ENCODE measurements around the gene PIGR. TPM values are rescaled to one million over a fixed set of nuclear protein-coding genes. Genes with fewer than 3 reads are reported as not detected.

PIGR gene
- total and polyA plus RNA-seq, 7 donors = 0.06 to 0.64 (median 0.48) TPM

DNA sequence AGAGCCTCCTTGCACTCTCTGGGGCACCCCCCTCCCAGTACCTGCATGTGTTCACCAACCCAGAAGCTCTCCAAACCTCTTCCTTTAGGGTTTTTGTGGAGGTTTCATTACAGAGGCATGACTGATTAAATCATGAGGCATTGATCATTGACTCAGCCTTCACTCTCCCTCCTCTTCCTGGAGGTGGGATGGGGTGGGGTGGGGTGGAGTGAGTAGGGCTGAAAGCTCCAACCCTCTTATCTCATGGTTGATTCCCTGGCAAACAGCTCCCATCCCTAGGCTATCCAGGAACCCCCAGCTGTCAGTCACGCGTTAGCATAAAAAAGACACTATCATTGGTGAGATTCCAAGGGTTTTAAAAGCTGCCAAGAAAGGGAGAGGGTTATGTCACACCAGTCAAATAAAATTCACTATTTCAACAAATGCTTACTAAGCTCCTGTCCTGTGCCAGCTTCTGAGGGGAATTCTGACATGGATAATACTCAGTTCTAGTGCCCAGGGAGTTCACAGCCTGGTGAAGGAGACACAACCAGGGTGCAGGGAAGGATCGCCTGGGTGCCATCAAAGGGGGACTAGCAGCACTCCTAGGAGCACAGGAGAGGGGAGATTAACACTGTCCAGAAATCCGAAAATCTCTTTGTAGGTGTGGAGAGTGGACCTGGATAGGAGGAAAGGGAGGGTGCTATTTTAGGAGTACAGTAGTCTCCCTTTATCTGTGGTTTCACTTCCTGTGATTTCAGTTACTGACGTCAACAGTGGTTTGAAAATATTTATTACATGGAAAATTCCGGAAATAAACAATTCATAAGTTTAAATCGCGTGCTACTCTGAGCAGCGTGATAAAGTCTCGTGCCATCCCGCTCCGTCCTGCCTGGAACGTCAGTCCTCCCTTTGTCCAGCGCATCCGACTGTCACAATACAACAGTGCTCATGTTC, 55.9 kb downstream of the PIGR start:
- Histone ChIP-seq H3K36me3 (ENCODE audit: insufficient read depth in 1 of 2, low read depth in 1 of 2) (no peaks in the 10 kb centered on the region), H3K27ac (no peak overlapping the region), H3K4me3 (no peak overlapping the region), H3K27me3 (ENCODE audit: insufficient read depth in 3 of 3, low read length in 2 of 3) (peaks cover 0 to 6% (median 0%) of the 10 kb centered on the region in 3 donors), H3K4me1 (peaks cover 19% of the 10 kb centered on the region), H3K9me3 (no peaks in the 10 kb centered on the region)
- intact Hi-C loops (cut with DNase I) = no loop called here
- no peak for DNase-seq
- TF ChIP-seq, protein P1, sequence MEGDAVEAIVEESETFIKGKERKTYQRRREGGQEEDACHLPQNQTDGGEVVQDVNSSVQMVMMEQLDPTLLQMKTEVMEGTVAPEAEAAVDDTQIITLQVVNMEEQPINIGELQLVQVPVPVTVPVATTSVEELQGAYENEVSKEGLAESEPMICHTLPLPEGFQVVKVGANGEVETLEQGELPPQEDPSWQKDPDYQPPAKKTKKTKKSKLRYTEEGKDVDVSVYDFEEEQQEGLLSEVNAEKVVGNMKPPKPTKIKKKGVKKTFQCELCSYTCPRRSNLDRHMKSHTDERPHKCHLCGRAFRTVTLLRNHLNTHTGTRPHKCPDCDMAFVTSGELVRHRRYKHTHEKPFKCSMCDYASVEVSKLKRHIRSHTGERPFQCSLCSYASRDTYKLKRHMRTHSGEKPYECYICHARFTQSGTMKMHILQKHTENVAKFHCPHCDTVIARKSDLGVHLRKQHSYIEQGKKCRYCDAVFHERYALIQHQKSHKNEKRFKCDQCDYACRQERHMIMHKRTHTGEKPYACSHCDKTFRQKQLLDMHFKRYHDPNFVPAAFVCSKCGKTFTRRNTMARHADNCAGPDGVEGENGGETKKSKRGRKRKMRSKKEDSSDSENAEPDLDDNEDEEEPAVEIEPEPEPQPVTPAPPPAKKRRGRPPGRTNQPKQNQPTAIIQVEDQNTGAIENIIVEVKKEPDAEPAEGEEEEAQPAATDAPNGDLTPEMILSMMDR (IDR thresholded peaks at IDR 0.05) = no peak
- peak in 1 of 4 donors; percentile 54 for ATAC-seq
- 56 to 59% (median 57%) methylated on average over 15 of the region's 15 CpGs for WGBS, 3 donors

DNA sequence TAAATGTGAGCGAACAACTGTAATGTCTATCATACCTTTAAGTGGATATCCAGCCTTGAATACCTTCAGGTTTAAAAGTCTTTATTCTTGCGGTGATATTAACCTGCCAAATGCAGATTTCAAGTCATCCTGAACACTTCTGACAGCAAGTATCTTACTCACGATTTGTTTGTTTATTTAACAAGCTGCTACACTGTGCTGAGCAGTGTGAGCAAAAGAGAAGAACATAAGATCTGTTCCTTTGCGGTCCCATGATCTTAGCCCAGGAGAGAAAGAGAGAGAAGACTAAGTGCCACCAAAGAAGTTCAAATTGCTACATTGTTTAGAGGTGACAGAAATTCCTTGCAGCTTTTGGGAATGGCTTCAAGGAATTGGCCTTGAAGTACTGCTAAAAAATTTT, 58.6 kb downstream of the PIGR start:
- Histone ChIP-seq H3K27me3 (ENCODE audit: insufficient read depth in 3 of 3, low read length in 2 of 3) (peaks cover 0 to 6% (median 0%) of the 10 kb centered on the region in 3 donors), H3K4me3 (no peak overlapping the region), H3K9me3 (no peaks in the 10 kb centered on the region), H3K27ac (no peak overlapping the region), H3K36me3 (ENCODE audit: insufficient read depth in 1 of 2, low read depth in 1 of 2) (no peaks in the 10 kb centered on the region), H3K4me1 (peaks cover 14% of the 10 kb centered on the region)
- no peak for ATAC-seq
- WGBS, 3 donors = 82 to 84% (median 82%) methylated on average over 4 of the region's 4 CpGs
- no peak for DNase-seq
- TF ChIP-seq, protein P1 (IDR thresholded peaks at IDR 0.05) = no peak
- intact Hi-C loops (cut with DNase I) = no loop called here

DNA sequence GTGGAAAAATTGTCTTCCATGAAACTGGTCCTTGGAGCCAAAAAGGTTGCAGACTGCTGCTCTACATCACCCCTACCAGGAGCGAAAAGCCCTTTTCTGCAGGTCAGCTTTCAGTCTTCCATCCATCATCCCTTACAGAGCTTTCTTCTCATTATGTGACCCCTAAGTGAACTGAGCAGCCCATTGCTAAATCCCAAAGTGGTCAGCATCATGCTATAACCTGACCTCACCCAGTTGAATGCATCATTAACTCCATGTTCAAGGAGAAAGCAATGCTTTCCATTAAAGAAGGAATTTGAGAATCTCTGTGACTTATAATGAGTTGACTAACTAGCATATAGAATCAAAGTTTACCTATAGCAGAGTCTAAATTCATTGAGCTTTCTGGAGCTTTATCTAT, 59.4 kb downstream of the PIGR start:
- peaks cover 7% of the 10 kb centered on the region for H3K4me1 ChIP-seq
- H3K27me3 ChIP-seq (ENCODE audit: insufficient read depth in 3 of 3, low read length in 2 of 3) = peaks cover 0 to 6% (median 0%) of the 10 kb centered on the region in 3 donors
- ATAC-seq (no peak), DNase-seq (no peak)
- no peaks in the 10 kb centered on the region for H3K36me3 ChIP-seq (ENCODE audit: insufficient read depth in 1 of 2, low read depth in 1 of 2)
- 70 to 88% (median 84%) methylated on average over 1 of the region's 1 CpG for WGBS, 3 donors
- TF ChIP-seq, protein P1 (IDR thresholded peaks at IDR 0.05) = no peak
- no peaks in the 10 kb centered on the region for H3K9me3 ChIP-seq
- H3K4me3 ChIP-seq = no peak overlapping the region
- no peak overlapping the region for H3K27ac ChIP-seq
- intact Hi-C loops (cut with DNase I) = no loop called here

DNA sequence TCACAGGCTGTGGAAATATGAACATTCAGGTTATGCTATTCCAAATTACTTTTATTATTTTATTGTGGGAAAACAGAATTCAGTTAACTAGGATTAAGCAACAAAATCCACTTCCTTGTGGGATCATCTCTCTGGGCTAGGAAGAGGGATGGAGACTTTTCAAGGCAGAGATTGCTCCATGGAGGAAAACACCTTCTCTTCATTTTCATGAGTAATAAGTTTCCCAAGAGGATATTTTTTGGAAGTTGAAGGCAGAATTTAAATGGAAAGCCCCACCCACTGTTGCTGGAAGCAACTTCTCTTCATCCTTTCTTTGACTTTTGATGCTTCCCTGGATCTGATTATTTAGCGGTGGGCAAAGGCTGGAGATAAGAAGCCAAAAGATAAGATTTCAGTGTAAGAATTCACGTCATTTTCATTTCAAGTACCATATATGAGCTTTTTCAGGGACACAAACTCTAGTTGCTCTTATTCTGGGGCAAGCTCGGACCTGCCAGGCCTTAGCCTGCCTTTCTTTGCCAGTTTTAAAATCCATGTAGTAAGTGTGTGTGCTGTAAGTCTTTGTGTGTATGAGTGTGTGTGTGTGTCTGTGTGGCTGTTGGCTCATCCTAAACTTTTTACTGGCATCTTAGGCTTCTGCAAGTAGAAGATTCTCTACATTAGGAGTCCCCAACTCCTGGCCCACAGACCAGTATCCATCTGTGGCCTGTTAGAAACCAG, 60.8 kb downstream of the PIGR start:
- H3K27me3 ChIP-seq (ENCODE audit: insufficient read depth in 3 of 3, low read length in 2 of 3) = peaks cover 0 to 6% (median 0%) of the 10 kb centered on the region in 3 donors
- TF ChIP-seq, protein P1 (IDR thresholded peaks at IDR 0.05) = no peak
- H3K9me3 ChIP-seq = no peaks in the 10 kb centered on the region
- H3K36me3 ChIP-seq (ENCODE audit: insufficient read depth in 1 of 2, low read depth in 1 of 2) = no peaks in the 10 kb centered on the region
- intact Hi-C loops (cut with DNase I) = no loop called here
- peaks cover 2% of the 10 kb centered on the region for H3K4me1 ChIP-seq
- WGBS, 3 donors = 81 to 86% (median 84%) methylated on average over 3 of the region's 3 CpGs
- H3K27ac ChIP-seq = no peak overlapping the region
- no peak overlapping the region for H3K4me3 ChIP-seq
- no peak for DNase-seq
- ATAC-seq = no peak
